K562 (cell line): ENCODE results near the gene EVPL. TPM values are rescaled to one million over a fixed set of nuclear protein-coding genes. Genes with fewer than 3 reads are reported as not detected.

Source experiments
- ARID3A ChIP-seq: IDR thresholded peaks from 2 replicates; pipeline ENCODE4 v1.6.1; 2012; ENCODE audit warnings: low read depth, low read length, improper control_type of control experiment, borderline replicate concordance
- BHLHE40 ChIP-seq: IDR thresholded peaks from 2 replicates; pipeline ENCODE4 v1.6.1; 2011; ENCODE audit warnings: low read length, improper control_type of control experiment
- CHCHD3 ChIP-seq: fragments of 250-450 bp; sonication (Bioruptor Pico); IDR thresholded peaks from 2 replicates; pipeline ENCODE4 v2.1.2; 2022; ENCODE audit warnings: mild to moderate bottlenecking
- E4F1 ChIP-seq: fragments of 250-450 bp; sonication (Bioruptor Pico); IDR thresholded peaks from 2 replicates; pipeline ENCODE4 v1.5.0; 2021; ENCODE audit warnings: mild to moderate bottlenecking, borderline replicate concordance
- ETV1 ChIP-seq: fragments of 450-650 bp; conservative IDR thresholded peaks from 2 replicates; pipeline ENCODE4 v1.6.1; 2016; ENCODE audit warnings: missing genetic modification characterization, control low read depth, low read depth, missing compliant biosample characterization
- EWSR1 ChIP-seq: fragments of 450-650 bp; IDR thresholded peaks from 2 replicates; pipeline ENCODE4 v1.6.1; 2018; ENCODE audit warnings: borderline replicate concordance, mild to moderate bottlenecking, low read depth, moderate library complexity; ENCODE audit not compliant: partially characterized antibody
- HDAC8 ChIP-seq: fragments of 450-650 bp; IDR thresholded peaks from 2 replicates; pipeline ENCODE4 v1.6.1; 2016; ENCODE audit warnings: mild to moderate bottlenecking, missing genetic modification characterization, moderate library complexity, missing compliant biosample characterization
- KAT8 ChIP-seq: fragments of 450-650 bp; IDR thresholded peaks from 2 replicates; pipeline ENCODE4 v1.6.1; 2016; ENCODE audit warnings: low read depth, mild to moderate bottlenecking
- KDM5B ChIP-seq: fragments of 200-600 bp; sonication (generic); IDR thresholded peaks from 2 replicates; pipeline ENCODE4 v1.6.1; 2012; ENCODE audit warnings: low read depth, mild to moderate bottlenecking, moderate library complexity, low read length, control low read depth, inconsistent platforms; ENCODE audit not compliant: insufficient replicate concordance
- NFE2 ChIP-seq: IDR thresholded peaks from 2 replicates; pipeline ENCODE4 v1.6.1; 2014; ENCODE audit warnings: antibody characterized with exemption, low read depth
- PHF20 ChIP-seq: fragments of 450-650 bp; IDR thresholded peaks from 2 replicates; pipeline ENCODE4 v1.6.1; 2018; ENCODE audit not compliant: partially characterized antibody
- PHF8 ChIP-seq: fragments of 200-600 bp; sonication (generic); IDR thresholded peaks from 2 replicates; pipeline ENCODE4 v1.6.1; 2012; ENCODE audit warnings: mixed run types, mild to moderate bottlenecking, inconsistent platforms, low read length, moderate library complexity, borderline replicate concordance
- PKNOX1 ChIP-seq: fragments of 450-650 bp; IDR thresholded peaks from 2 replicates; pipeline ENCODE4 v1.6.1; 2016
- TFAM ChIP-seq: fragments of 250-450 bp; sonication (Bioruptor Pico); conservative IDR thresholded peaks from 2 replicates; pipeline ENCODE4 v1.5.0; 2021; ENCODE audit warnings: mild to moderate bottlenecking, moderate library complexity
- ZNF655 ChIP-seq: fragments of 250-450 bp; sonication (Bioruptor Pico); IDR thresholded peaks from 2 replicates; pipeline ENCODE4 v1.5.0; 2021
- polyA plus RNA-seq, 8 experiments: library from polyadenylated mRNA; depleted of rRNA in 4 of 8; stranded (reverse) in 5 of 8; unstranded in 3 of 8; fragments of >200 nt; fragmentation: Nextera tagmentation in 2 of 8; fragmentation: Illumina TruSeq in 1 of 8; extraction: Ambion mirVana in 2 of 8; extraction: Trizol in 1 of 8; gene quantifications; 2 replicates each; pipeline versions ENCODE4 v1.2.1 to v1.2.3, GENCODE V29; 2011 to 2014; ENCODE audit warnings: inconsistent platforms in 1 of 8, missing spikeins in 1 of 8
- total RNA-seq, 7 experiments: library from RNA; depleted of rRNA in 6 of 7; stranded (reverse); fragments of >200 nt in 6 of 7; fragmentation: Illumina TruSeq in 2 of 7; extraction: Trizol in 2 of 7; gene quantifications; 2 replicates each; pipeline versions ENCODE4 v1.2.1 to v1.2.3, GENCODE V29; 2011 to 2021; ENCODE audit warnings: low replicate concordance in 1 of 7
- TF ChIP-seq, protein P1 (sequence below): fragments of 250-450 bp; sonication (Bioruptor Pico); IDR thresholded peaks from 2 replicates; pipeline ENCODE4 v1.4.0; 2020; ENCODE audit warnings: mild to moderate bottlenecking, moderate library complexity

The EVPL gene
- total and polyA plus RNA-seq, 9 of the 15 experiments (the other 6 are each of a cell fraction or from before 2014, with no cell fraction given): 0.08 to 0.18 (median 0.16) TPM; not detected in 5

GRCh38 chr17:75979705-75980187 is 47.4 kb downstream of the EVPL start (continued):
- no peak for TF ChIP-seq PKNOX1
- TF ChIP-seq HDAC8 (tag): no peak
- TF ChIP-seq TFAM (CRISPR knock-in tag): no peak
- TF ChIP-seq ETV1: 0 out of 2 replicates have a peak, but pooled peaks have one; percentile 40
- no peak for TF ChIP-seq ZNF655 (CRISPR knock-in tag)
- peak; percentile 6 for TF ChIP-seq KDM5B
- TF ChIP-seq E4F1 (CRISPR knock-in tag): no peak
- no peak for TF ChIP-seq NFE2
- TF ChIP-seq, protein P1, sequence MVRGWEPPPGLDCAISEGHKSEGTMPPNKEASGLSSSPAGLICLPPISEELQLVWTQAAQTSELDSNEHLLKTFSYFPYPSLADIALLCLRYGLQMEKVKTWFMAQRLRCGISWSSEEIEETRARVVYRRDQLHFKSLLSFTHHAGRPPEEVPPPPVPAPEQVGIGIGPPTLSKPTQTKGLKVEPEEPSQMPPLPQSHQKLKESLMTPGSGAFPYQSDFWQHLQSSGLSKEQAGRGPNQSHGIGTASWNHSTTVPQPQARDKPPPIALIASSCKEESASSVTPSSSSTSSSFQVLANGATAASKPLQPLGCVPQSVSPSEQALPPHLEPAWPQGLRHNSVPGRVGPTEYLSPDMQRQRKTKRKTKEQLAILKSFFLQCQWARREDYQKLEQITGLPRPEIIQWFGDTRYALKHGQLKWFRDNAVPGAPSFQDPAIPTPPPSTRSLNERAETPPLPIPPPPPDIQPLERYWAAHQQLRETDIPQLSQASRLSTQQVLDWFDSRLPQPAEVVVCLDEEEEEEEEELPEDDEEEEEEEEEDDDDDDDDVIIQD (CRISPR knock-in tag): no peak
- TF ChIP-seq BHLHE40: no peak
- TF ChIP-seq EWSR1: no peak
- no peak for TF ChIP-seq PHF20
- no peak for TF ChIP-seq PHF8
- TF ChIP-seq KAT8: no peak
- TF ChIP-seq ARID3A: no peak
- no peak for TF ChIP-seq CHCHD3
